Stimulated activated CD8-positive, alpha-beta memory T cell treated with anti-CD3 and anti-CD28 coated beads, Interleukin-7, amount 100 ng/mL, for 4 hours (primary cell): Measurements from ENCODE around the gene MAGOHB.
A peak's percentile ranks its signal among the peaks of the same experiment; 100 is the strongest.
"Not testable (repeated sequence)": the region's sequence is repeated elsewhere in the genome, so short reads cannot be mapped to it uniquely, and the experiment has no call there.

Source experiments
- DNase-seq, 2 donors: peaks; one replicate each; pipeline ENCODE4 v3.0.0-alpha.2; 2020; ENCODE audit warnings: low read depth in 2 of 2

Gene MAGOHB

DNA sequence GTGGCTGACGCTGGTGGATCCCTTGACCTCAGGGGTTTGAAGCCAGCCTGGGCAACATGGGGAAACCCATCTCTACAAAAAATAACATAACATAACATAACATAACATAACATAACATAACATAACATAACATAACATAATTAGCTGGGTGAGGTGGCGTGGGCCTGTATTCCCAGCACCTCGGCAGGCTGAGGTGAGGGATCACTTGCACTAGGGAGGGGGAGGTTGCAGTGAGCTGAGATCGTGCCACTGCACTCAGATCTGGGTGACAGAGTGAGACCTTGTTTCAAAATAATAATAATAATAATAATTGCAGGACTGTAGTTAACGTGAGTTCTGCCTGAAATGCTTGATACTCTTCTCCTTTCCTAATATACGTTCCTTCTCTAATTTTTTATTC, 1.3 kb downstream of the MAGOHB start:
- no peak for DNase-seq

DNA sequence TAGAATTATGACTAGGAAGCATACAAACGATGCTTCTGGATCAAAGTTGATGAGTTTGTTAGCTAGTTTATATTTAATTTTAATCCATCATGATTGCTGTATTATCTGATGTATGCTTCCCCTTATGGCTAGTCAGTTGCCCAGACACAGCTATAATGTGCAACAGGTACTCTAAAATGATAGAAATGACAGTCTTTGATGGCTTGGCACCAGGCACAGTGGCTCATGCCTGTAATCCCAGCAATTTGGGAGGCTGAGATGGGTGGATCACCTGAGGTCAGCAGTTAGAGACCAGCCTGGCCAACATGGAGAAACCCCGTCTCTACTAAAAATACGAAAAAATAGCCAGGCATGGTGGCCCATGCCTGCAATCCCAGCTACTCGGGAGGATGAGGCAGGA, 2.2 kb downstream of the MAGOHB start:
- DNase-seq: not testable (repeated sequence)

- DNase-seq: no peak
These were observed 3.2 kb downstream of the MAGOHB start for GRCh38 chr12:10610188-10610587.

GRCh38 chr12:10607885-10608458, 5.4 kb downstream of the MAGOHB start:
- DNase-seq: no peak

DNA sequence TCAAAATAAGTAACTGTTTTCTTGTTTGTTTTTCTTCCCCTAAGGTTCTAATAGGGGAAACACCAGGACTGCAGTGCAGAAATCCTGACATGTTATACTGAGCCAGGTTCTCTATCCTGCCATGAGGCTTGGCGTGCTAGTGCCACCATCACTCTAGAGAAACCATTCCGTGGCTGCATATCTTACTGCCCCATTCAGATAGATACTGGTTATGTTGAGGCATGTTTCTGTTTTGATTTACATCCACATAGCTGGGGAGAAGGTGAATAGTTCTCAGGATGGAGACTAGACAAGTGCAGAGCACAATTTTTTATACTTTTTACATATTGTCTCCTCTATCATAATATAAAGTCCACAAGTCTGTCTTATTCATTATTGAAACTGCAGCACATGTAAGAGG, 11.5 kb downstream of the MAGOHB start:
- DNase-seq: no peak

- no peak for DNase-seq
These were observed 12.4 kb downstream of the MAGOHB start for GRCh38 chr12:10600988-10601387.

GRCh38 chr12:10595881-10596280, 17.5 kb downstream of the MAGOHB start:
- no peak for DNase-seq

DNA sequence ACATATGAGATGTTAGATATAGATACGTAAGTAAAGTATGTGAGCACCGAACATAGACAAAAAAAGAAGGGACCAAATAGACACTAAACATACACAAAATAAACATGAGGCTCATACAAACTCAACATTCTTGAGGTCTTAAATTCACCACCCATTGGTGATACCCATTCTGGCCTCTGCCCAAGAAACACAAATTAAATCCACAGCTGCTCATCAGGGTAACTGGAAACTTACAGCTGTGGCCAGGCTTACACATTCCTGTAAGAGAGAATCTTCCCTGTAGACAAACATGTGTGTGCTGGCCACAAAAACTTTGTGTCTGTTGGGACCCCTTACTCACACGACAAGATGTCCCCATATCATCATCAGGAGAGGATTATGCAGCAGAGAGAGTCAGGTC, 22.4 kb downstream of the MAGOHB start:
- DNase-seq: no peak

DNA sequence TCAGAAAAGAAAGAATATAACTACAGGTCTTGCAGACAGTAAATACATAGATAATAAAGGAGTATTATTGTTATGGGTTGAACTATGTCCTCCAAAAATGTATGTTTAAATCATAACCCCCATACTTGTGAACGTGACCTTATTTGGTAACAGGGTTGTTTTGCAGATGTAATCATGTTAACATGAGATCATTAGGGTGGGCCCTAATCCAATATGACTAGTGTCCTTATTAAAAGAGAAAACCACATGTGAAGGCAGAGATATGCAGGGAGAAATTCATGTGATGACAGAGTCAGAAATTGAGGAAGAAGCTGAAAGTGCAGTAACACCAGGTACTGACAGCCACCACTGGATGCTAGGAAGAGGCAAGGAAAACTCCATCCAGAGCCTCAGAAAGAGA, 29.0 kb downstream of the MAGOHB start:
- DNase-seq: no peak

DNA sequence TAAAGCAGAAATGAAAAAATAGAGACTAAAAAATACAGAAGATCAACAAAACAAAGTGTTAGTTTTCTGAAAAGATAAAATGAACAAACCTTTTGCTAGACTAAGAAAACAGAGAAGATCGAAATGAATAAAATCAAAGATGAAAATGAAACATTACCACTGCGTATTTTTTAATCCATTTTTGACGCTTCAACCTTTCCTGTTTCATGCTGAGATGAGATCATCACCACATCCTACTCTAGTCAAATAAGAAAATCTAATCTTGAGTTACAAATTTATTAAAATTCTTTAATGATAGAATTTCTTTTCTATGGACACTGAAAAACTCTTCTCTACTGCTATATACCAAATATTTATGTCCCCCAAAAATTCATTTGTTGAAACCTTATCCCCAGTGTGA, 30.7 kb downstream of the MAGOHB start:
- no peak for DNase-seq

- DNase-seq: not testable (repeated sequence)
These were observed 31.3 kb downstream of the MAGOHB start for GRCh38 chr12:10582133-10582532.

DNA sequence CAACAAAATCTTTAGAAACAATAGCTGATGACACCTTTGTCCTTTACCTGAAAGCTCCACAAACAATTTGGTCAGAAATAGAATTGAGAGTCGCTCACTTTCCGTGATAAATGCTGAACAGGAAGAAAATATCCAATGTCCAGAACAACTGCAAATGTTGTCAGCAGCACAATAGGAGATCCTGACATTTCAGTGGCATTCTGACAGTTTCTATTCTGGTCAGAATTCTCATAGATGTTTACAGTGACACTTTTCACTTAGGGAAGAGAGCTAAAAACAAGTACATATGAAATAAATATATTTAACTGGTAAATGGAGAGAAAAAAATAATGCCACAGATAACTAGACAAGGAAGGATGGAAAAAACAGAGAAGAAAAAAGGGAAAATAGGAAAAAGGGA, 39.1 kb downstream of the MAGOHB start:
- DNase-seq: no peak

DNA sequence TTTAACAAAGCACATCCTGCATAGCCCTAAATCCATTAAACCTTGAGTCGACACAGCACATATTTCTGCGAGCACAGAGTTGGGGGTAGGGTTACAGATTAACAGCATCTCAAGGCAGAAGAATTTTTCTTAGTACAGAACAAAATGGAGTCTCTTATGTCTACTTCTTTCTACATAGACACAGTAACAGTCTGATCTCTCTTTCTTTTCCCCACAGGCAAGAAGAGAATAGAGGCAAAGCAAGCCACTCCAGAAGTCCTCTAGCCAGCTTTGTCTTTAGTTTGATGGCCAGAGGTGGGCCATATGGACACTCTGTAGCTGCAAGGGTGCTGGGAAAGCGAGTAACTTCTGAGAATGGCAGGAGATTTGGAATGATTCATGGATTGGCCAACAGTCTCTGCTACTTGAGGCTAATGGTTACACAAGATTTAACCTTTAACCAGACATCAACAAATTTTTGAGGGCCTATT, 41.4 kb downstream of the MAGOHB start:
- not testable (repeated sequence) for DNase-seq

GRCh38 chr12:10571141-10571540, 42.3 kb downstream of the MAGOHB start:
- no peak for DNase-seq

GRCh38 chr12:10567813-10568212, 45.6 kb downstream of the MAGOHB start:
- no peak for DNase-seq

DNA sequence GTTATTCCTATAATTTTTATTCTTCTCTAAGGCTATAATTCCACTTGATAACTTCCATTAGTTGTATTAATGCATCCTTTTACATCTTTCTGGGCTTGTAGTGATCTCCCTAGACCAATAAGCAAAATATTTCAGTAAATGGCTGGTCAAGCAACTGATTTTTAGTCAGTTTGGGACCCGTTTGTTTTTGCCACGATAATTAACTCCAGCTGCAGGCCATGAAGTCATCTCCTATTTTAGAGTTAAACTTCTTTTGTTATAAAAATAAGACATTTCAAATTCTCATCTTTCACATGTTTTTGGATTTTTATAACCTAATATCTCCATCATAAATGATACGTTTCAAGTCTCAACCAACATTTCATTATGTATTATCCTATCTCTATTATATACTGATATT, 49.4 kb downstream of the MAGOHB start:
- no peak for DNase-seq

- no peak for DNase-seq
These were observed 50.4 kb downstream of the MAGOHB start for GRCh38 chr12:10563002-10563401.

DNA sequence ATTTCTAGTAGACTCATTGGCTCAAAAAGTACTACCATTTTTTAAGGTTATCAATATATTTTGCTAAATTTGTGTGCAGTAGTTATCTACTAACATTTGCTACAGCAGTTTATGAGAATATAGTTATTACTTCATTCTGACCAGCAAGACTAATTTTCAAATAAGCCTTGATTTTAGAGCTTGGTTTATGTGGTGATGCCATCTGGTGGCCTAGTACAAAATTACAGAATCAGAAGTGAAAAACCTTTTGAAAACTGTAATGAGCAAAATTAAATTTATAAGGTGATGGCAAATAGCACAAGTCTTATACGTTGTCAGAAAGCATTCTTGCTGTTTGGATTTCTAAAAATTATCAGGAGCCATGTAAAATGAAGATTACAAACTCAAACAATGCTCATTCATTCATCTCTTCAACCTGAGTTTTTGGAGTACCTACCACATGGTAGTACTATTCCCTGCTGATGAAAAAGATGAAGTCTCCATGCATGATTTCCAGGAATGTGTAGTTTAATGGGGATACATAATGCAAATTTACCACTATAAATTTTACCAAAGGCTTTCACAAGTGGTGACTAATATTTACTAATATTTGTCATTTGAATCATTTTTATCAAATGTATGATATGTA, 51.0 kb downstream of the MAGOHB start:
- no peak for DNase-seq

GRCh38 chr12:10559244-10559643, 54.2 kb downstream of the MAGOHB start:
- DNase-seq: peak in 1 of 2 donors; percentile 17

DNA sequence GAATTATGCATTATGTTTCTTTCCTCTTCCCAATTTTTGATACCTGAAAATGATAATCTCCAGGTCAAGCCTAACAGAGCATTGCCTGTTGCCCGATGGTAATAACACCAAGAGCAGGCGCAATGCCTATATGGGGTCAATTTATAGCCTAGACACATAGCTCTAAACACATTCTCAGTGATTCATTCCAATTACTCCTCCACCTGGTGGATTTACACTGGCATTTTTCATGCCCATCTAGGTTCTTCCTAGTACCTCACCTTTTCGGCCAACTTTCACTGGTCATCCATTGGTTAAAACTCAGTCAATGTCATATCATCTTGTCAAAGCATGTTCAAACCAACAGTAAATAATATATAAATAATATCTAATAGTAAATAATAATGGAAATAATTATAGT, 54.6 kb downstream of the MAGOHB start:
- no peak for DNase-seq

DNA sequence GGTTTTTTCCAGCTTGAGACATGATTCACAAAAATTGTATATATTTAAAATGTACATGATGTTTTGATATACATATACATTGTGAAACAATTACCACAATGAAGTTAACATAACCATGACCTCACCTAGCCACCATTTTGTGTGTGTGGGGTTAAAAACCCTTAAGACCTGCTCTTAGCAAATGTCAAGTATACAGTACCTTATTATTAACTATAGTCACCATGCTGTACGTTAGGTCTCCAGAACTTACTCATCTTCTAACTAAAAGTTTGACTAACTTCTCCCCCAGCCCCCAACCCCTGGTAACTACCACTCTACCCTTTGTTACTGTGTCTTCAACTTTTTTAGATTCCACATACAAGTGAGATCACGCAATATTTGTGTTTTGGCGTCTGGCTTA, 55.1 kb downstream of the MAGOHB start:
- no peak for DNase-seq

DNA sequence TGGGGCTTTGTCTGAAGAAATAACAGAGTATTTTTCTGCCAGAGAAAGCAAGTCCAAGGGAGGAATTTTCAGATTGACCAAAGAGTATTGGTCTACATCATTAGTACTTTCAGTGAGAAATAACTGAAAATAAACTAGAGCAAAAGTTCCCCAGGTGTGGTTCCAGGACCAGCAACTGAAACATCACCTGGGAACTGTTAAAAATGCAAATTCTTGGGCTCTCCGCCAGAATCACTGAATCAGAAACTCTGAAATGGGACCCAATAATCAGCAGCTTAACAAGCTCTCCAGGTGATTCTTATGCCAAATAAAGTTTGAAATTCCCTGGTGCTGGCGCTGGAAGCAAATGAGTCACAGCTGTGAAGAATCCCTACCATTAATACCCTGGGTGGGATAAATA, 55.6 kb downstream of the MAGOHB start:
- DNase-seq: no peak

GRCh38 chr12:10557329-10557728, 56.1 kb downstream of the MAGOHB start:
- DNase-seq: no peak
